Activated naive CD4-positive, alpha-beta T cell treated with anti-CD3 and anti-CD28 coated beads, Interleukin-2, amount 10 ng/mL, durations not matched to agents 7 days and 5 days (primary cell): ENCODE data around the gene MTO1.
"Not testable (repeated sequence)": the region's sequence is repeated elsewhere in the genome, so short reads cannot be mapped to it uniquely, and the experiment has no call there.

Experiments used
- CTCF ChIA-PET: fragments of 350-600 bp; sonication (Branson Sonifier 250); formaldehyde crosslinking; loops from one replicate; lab custom pipeline; 2021; ENCODE audit warnings: antibody characterized with exemption; lab: Charles Lee
- DNase-seq: peaks from one replicate; pipeline ENCODE4 v3.0.0-alpha.2; 2020
- H3K27ac Mint-ChIP-seq: one replicate; pipeline ENCODE4 v1.8.0; 2021; ENCODE audit warnings: mild to moderate bottlenecking, moderate library complexity, mixed read lengths
- H3K27me3 Mint-ChIP-seq: one replicate; pipeline ENCODE4 v1.8.0; 2021; ENCODE audit warnings: mild to moderate bottlenecking, mixed read lengths
- H3K36me3 Mint-ChIP-seq: one replicate; pipeline ENCODE4 v1.8.0; 2021; ENCODE audit warnings: mixed read lengths
- H3K4me1 Mint-ChIP-seq: one replicate; pipeline ENCODE4 v1.8.0; 2021; ENCODE audit warnings: mixed read lengths
- H3K4me3 Mint-ChIP-seq: one replicate; pipeline ENCODE4 v1.8.0; 2021; ENCODE audit warnings: mild to moderate bottlenecking, moderate library complexity, mixed read lengths
- H3K9me3 Mint-ChIP-seq: one replicate; pipeline ENCODE4 v1.8.0; 2021; ENCODE audit warnings: mixed read lengths

Gene MTO1

DNA sequence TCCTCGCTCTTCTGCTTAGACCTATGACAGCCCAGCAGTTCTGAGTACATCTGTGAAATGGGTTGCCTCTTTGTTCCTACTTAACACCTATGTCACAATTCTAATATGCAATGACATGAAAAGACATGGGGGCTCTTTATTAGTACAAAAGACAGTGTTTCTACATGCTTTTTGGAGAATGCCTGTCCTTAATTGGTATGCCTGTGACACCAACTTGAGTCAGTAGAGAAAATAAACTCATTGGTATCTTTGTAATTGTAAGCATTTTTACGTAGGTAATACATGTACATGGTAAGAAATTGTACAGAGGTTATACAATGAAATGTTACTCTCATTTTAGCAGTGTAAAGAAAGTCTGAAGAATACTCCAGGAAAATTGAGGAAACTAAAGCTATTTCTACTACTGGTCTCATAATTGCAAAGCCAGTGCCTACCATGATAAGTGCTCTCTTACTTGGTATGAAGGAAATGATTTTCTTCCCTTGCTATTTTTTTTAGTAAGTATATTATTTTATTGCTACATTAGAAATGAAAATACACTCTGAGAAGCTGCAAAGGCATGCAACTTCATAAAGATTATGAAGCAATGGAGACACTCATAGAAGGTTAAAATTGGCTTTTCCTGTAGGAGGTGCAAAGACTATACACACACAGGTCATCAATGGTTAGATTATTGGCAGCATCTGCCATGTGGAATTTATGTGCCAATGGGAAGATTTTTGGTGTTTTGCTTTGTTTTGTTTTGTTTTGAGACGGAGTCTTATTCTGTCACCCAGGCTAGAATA is 64.2 kb downstream of the MTO1 start:
- CTCF ChIA-PET: interaction anchor here (0.8 to 2.1 kb wide), 2 partner anchors 61 to 85 kb away, joined by 3 to 11 read pairs; no protein-coding TSS in a partner anchor
- peaks cover 19% of the 10 kb centered on the region for H3K27me3 Mint-ChIP-seq
- H3K9me3 Mint-ChIP-seq: no peaks in the 10 kb centered on the region
- H3K36me3 Mint-ChIP-seq: peaks cover 3% of the 10 kb centered on the region
- H3K4me1 Mint-ChIP-seq: peaks cover 20% of the 10 kb centered on the region
- no peak overlapping the region for H3K27ac Mint-ChIP-seq
- H3K4me3 Mint-ChIP-seq: no peak overlapping the region
- no peak for DNase-seq

DNA sequence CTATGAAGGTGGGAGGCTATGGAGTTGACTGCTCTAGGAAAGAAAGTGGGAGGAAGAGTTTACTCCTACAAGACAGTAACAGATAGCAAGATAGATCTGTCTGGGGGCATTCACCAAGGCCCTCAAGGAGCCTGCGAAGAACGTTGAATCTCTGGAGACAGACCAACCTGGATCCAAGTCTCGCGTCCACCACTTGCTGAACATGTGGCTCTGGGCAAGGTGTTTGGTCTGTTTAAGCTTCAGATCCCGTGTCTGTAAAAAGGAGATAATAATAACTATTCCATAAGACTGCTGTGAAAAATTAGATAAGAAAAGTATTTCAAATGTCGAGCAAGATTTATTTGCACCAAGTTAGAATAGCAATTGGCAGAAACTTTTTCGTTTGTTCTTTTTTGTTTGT is 67.4 kb downstream of the MTO1 start:
- no peak for DNase-seq
- no peaks in the 10 kb centered on the region for H3K36me3 Mint-ChIP-seq
- H3K9me3 Mint-ChIP-seq: no peaks in the 10 kb centered on the region
- H3K27me3 Mint-ChIP-seq: peaks cover 20% of the 10 kb centered on the region
- no peak overlapping the region for H3K27ac Mint-ChIP-seq
- no peak overlapping the region for H3K4me3 Mint-ChIP-seq
- CTCF ChIA-PET: no interaction called here
- peaks cover 6% of the 10 kb centered on the region for H3K4me1 Mint-ChIP-seq

DNA sequence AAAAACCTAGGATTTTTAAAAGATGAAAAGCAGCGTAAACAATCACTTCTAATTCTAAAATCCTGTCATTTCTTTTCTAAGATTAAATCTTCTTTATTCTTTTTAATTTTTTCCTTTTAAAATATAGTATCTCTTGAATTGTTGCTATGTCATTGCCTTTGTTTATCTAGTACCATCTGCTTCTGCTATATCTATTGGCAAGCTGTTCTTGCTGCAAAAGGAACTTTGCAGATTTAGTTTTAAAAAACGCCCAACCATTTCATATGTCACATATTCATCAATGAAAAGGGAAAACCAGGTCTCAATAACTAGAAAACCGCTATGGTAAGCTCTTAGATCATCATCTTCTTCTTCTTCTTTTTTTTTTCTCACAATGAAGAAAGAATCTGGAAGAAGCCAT is 70.8 kb downstream of the MTO1 start:
- CTCF ChIA-PET: no interaction called here
- DNase-seq: no peak
- Mint-ChIP-seq H3K36me3 (no peaks in the 10 kb centered on the region), H3K27ac (no peak overlapping the region), H3K4me1 (no peaks in the 10 kb centered on the region), H3K27me3 (peaks cover 20% of the 10 kb centered on the region), H3K4me3 (no peak overlapping the region), H3K9me3 (no peaks in the 10 kb centered on the region)

DNA sequence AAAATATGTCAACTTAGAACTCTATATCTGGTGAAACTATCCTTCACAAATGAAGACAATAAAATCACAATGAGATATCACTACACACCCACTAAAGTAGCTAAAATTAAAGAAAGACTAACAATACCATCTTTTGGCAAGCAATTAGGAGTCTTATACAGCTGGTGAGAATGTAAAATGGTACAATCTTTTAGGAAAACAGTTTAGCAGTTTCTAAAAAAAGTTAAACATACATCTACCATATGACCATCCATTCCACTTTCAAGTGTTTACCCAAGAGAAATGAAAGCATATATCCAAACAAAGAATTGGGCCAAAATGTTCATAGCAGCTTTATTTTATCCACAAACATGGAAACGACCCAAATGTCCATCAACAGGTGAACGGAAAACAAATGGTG is 73.1 kb downstream of the MTO1 start:
- H3K27ac Mint-ChIP-seq: no peak overlapping the region
- CTCF ChIA-PET: no interaction called here
- H3K36me3 Mint-ChIP-seq: no peaks in the 10 kb centered on the region
- H3K4me1 Mint-ChIP-seq: no peaks in the 10 kb centered on the region
- no peaks in the 10 kb centered on the region for H3K9me3 Mint-ChIP-seq
- H3K27me3 Mint-ChIP-seq: peaks cover 12% of the 10 kb centered on the region
- no peak overlapping the region for H3K4me3 Mint-ChIP-seq
- DNase-seq: no peak

DNA sequence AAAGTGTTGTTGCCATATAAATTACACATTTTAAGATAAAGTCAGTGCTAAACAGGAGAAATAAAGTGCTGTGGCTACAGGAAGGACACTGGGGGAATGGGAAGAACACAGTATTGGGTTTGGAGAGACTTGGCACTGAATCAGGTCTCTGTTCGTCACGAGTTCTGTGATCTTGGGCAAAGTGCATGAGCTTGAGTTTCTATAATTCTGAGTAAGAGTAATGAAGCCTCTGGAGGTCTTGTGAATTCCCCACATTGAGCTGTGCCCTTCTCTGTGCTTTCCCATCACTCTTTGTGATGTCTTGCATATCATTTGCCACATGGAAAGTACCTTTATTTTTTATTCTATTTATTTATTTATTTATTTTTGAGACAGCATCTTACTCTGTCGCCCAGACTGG is 76.1 kb downstream of the MTO1 start:
- no peak for DNase-seq
- CTCF ChIA-PET: no interaction called here

DNA sequence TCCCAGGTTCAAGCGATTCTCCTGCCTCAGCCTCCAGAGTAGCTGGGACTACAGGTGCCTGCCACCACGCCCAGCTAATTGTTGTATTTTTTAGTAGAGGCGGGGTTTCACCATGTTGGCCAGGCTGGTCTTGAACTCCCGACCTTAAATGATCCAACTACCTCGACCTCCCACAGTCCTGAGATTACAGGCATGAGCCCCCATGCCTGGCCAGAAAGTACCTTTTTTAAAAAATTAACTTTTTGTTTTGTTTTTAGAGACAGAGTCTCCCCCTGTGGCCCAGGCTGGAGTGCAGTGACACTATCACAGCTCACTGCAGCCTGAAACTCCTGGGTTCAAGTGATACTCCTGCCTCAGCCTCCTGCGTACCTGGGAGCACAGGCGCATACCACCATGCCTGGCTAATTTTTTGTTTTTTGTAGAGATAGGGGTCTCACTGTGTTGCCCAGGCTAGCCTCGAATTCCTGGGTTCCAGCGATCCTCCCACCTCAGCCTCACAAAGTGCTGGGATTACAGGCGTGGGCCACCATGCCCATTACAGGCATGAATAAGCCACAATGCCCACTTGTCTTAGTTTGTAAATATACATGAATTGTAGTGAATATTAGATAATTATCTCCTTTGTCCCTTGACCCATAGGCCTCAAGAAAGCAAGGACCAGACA is 76.7 kb downstream of the MTO1 start:
- no peaks in the 10 kb centered on the region for H3K36me3 Mint-ChIP-seq
- H3K4me3 Mint-ChIP-seq: no peak overlapping the region
- CTCF ChIA-PET: no interaction called here

More for the DNA sequence above, 76.1 kb downstream of the MTO1 start:
- no peaks in the 10 kb centered on the region for H3K9me3 Mint-ChIP-seq
- H3K4me3 Mint-ChIP-seq: no peak overlapping the region
- H3K27ac Mint-ChIP-seq: no peak overlapping the region
- H3K4me1 Mint-ChIP-seq: no peaks in the 10 kb centered on the region
- H3K36me3 Mint-ChIP-seq: no peaks in the 10 kb centered on the region
- H3K27me3 Mint-ChIP-seq: peaks cover 1% of the 10 kb centered on the region

DNA sequence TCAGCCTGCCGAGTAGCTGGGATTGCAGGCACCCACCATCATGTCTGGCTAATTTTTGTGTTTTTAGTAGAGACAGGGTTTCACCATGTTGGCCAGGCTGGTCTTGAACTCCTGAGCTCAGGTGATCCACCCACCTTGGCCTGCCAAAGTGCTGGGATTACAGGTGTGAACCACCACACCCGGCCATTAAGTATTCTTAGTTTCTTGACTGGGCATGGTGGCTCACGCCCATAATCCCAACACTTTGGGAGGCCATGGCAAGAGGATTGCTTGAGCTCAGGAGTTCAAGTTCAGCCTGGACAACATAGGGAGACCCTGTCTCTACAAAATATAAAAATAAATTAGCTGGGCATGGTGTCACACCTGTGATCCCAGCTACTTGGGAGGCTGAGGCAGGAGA is 80.9 kb downstream of the MTO1 start:
- not testable (repeated sequence) for H3K4me1 Mint-ChIP-seq, H3K9me3 Mint-ChIP-seq, H3K36me3 Mint-ChIP-seq, DNase-seq, H3K27ac Mint-ChIP-seq, H3K4me3 Mint-ChIP-seq
- CTCF ChIA-PET: interaction anchor here (1.0 to 1.2 kb wide), 2 partner anchors 9 to 15 kb away, joined by 3 to 4 read pairs; no protein-coding TSS in a partner anchor
- H3K27me3 Mint-ChIP-seq: peaks cover 25% of the 10 kb centered on the region

More for the DNA sequence above, 76.7 kb downstream of the MTO1 start:
- H3K9me3 Mint-ChIP-seq: no peaks in the 10 kb centered on the region
- no peak overlapping the region for H3K27ac Mint-ChIP-seq
- H3K27me3 Mint-ChIP-seq: no peaks in the 10 kb centered on the region
- H3K4me1 Mint-ChIP-seq: no peaks in the 10 kb centered on the region
- no peak for DNase-seq

DNA sequence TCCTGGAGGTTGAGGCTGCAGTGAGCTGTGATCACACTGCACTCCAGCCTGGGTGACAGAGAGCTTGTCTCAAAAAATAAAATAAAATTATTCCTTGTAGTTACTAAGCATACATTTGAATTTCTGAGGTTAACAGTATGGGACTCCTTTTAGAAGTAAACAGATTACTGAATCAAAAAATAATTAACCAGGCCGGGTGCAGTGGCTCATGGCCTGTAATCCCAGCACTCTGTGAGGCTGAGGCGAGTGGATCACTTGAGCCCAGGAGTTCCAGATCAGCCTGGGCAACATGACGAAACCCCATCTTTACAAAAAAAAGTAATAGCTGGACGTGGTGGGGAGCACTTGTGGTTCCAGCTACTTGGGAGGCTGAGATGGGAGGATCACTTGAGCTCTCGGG is 81.4 kb downstream of the MTO1 start:
- no peak overlapping the region for H3K4me3 Mint-ChIP-seq
- no peak overlapping the region for H3K27ac Mint-ChIP-seq
- no peaks in the 10 kb centered on the region for H3K4me1 Mint-ChIP-seq
- no peak for DNase-seq
- no peaks in the 10 kb centered on the region for H3K9me3 Mint-ChIP-seq
- CTCF ChIA-PET: interaction anchor here (0.6 to 1.2 kb wide), 3 partner anchors 9 to 16 kb away, joined by 3 to 4 read pairs (median 3); no protein-coding TSS in a partner anchor
- peaks cover 25% of the 10 kb centered on the region for H3K27me3 Mint-ChIP-seq
- no peaks in the 10 kb centered on the region for H3K36me3 Mint-ChIP-seq

DNA sequence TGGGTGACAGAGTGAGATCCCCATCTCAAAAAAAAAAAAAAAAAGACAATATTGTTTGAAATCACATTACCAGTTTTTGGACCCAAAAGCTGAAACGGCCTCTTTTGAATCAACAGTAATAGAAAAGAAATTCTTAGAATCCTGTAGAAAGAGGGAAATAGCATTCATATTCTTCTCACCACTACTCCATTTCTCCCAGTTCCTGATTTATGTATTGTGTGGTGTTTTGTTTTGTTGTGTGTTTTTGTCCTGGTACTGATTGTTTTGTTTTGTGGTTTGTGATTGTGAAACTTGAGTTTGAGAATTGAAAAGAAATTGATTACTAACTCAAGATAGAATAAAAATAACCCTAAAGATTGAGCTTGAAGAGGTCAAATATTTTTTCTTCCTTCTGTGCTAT is 85.5 kb downstream of the MTO1 start:
- no peaks in the 10 kb centered on the region for H3K4me1 Mint-ChIP-seq
- H3K36me3 Mint-ChIP-seq: no peaks in the 10 kb centered on the region
- H3K27me3 Mint-ChIP-seq: peaks cover 25% of the 10 kb centered on the region
- no peak for DNase-seq
- CTCF ChIA-PET: interaction anchor here (0.5 kb wide), 1 partner anchor 169 kb away, joined by 3 read pairs; no protein-coding TSS in a partner anchor
- no peaks in the 10 kb centered on the region for H3K9me3 Mint-ChIP-seq
- H3K27ac Mint-ChIP-seq: no peak overlapping the region
- H3K4me3 Mint-ChIP-seq: no peak overlapping the region

DNA sequence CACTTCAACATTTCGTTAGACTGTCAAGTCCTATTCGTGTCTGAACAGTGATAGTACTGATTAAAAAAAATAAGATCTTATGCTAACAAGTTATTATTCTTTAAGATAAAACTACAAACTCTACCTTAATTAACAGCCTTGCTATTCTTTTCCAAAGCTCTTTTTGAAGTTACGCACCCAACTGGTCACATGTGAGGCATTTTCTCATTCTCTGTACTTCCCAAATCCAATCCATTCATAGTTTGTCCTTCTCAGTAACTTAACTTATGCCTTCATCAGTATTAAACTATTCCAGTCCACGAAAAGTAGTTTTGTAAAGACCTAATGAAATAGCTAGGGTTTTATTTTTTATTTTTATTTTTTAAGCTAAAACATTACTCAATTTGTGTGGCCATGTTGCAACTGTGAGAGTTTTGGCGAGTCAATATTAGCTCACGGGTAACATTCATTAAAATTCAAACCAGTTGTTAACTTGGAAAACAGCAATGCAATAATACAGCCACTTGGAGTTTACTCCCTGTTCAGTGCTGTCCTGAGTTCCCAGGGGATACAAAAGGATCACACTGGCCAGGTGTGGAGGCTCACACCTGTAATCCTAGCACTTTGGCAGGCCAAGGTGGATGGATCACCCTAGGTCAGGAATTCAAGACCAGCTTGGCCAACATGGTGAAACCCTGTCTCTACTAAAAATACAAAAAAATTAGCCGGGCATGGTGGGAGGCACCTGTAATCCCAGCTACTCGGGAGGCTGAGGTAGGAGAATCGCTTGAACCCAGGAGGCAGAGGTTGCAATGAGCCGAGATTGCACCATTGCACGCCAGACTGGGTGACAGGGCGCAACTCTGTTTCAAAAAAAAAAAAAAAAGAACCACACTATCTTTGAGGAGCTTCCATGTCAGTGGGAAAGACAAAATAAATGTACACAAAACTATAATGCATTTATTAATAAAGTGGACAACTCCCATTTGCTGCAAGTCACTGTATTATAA is 87.2 kb downstream of the MTO1 start:
- Mint-ChIP-seq H3K4me1 (no peaks in the 10 kb centered on the region), H3K27me3 (peaks cover 23% of the 10 kb centered on the region), H3K9me3 (no peaks in the 10 kb centered on the region), H3K4me3 (no peak overlapping the region), H3K27ac (no peak overlapping the region), H3K36me3 (no peaks in the 10 kb centered on the region)
- no peak for DNase-seq
- CTCF ChIA-PET: no interaction called here

DNA sequence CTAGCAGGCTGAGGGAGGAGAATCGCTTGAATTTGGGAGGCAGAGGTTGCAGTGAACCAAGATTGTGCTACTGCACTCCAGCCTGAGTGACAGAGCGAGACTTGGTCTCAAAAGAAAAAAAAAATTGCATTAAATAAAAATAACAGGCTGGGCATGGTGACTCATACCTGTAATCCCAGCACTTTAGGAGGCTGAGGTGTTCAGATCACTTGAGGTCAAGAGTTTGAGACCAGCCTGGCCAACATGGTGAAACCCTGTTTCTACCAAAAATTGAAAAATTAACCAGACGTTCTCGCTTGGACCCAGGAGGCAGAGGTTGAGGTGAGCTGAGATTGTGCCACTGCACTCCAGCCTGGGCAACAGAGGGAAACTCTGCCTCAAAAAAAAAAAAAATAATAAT is 89.6 kb downstream of the MTO1 start:
- H3K9me3 Mint-ChIP-seq, H3K4me1 Mint-ChIP-seq, H3K4me3 Mint-ChIP-seq, H3K27ac Mint-ChIP-seq, DNase-seq, H3K36me3 Mint-ChIP-seq, H3K27me3 Mint-ChIP-seq: not testable (repeated sequence)
- CTCF ChIA-PET: interaction anchor here (1.7 kb wide), 1 partner anchor 14 kb away, joined by 3 read pairs; no protein-coding TSS in a partner anchor

DNA sequence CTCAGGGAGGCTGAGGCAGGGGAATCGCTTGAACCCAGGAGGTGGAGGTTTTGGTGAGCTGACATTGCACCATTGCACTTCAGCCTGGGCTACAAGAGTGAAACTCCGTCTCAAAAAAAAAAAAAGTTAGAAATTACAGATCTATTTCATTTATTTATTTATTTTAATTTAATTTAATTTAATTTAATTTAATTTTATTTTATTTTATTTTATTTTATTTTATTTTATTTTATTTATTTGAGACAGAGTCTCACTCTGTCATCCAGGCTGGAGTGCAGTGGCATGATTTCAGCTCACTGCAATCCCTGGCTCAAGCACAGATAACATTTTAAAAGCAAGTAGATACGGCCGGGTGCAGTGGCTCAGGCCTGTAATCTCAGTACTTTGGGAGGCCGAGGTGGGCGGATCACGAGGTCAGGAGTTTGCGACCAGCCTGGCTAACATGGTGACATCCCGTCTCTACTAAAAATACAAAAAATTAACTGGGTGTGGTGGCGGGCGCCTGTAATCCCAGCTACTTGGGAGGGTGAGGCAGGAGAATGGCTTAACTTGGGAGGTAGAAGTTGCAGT is 93.9 kb downstream of the MTO1 start:
- CTCF ChIA-PET: not testable (repeated sequence)

DNA sequence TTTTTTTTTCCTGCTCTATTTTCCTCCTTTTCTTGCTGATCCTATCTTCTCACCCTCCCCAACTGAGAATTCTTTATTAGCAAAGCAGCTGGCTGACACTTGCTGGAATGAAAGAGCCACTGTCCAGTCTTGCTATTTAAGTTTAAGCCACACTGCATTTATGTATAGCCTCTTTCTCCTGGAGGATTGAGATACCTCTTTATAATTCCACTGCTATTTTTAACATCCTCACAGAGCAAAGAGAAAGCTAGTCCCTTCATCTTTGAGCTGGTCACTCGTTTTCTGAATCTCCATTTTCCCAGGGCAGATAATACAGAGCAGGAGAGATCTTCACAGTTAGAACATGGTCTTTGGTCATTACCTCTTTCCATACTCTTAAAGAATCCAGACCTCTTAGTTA is 95.3 kb downstream of the MTO1 start:
- no peak for DNase-seq
- Mint-ChIP-seq H3K4me3 (no peak overlapping the region), H3K4me1 (peaks cover 2% of the 10 kb centered on the region), H3K9me3 (no peaks in the 10 kb centered on the region), H3K27ac (no peak overlapping the region), H3K36me3 (no peaks in the 10 kb centered on the region), H3K27me3 (no peaks in the 10 kb centered on the region)
- CTCF ChIA-PET: no interaction called here

More for the DNA sequence above, 93.9 kb downstream of the MTO1 start:
- H3K4me1 Mint-ChIP-seq, H3K27ac Mint-ChIP-seq, H3K4me3 Mint-ChIP-seq, DNase-seq, H3K36me3 Mint-ChIP-seq, H3K9me3 Mint-ChIP-seq, H3K27me3 Mint-ChIP-seq: not testable (repeated sequence)
